NCI-H2171 (cell line): Measurements from ENCODE around the gene ACYP2.
"Not testable (repeated sequence)": the region's sequence is repeated elsewhere in the genome, so short reads cannot be mapped to it uniquely, and the experiment has no call there.

Experiments used
- DNase-seq: peaks from one replicate; lab custom pipeline; 2025; lab: John Stamatoyannopoulos, UW

ACYP2 gene

DNA sequence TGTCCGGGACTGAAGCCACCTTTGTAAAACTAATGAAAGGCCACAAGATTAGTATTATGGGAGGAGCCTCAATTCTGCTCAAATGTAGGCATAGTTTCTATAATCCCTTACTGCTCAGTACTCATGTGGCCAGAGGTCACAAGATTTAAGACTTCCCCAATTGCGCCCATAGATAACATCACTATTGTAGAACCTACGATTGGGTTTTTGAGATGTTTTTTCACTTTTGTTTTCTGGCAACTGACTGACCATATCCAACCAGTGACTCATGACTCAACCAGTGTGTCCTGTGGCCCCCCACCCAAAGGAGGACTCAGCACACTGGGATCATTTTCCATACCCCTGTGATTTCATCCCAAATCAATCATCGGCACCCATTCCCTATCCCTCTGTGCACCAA, 155.8 kb downstream of the ACYP2 start:
- no peak for DNase-seq

DNA sequence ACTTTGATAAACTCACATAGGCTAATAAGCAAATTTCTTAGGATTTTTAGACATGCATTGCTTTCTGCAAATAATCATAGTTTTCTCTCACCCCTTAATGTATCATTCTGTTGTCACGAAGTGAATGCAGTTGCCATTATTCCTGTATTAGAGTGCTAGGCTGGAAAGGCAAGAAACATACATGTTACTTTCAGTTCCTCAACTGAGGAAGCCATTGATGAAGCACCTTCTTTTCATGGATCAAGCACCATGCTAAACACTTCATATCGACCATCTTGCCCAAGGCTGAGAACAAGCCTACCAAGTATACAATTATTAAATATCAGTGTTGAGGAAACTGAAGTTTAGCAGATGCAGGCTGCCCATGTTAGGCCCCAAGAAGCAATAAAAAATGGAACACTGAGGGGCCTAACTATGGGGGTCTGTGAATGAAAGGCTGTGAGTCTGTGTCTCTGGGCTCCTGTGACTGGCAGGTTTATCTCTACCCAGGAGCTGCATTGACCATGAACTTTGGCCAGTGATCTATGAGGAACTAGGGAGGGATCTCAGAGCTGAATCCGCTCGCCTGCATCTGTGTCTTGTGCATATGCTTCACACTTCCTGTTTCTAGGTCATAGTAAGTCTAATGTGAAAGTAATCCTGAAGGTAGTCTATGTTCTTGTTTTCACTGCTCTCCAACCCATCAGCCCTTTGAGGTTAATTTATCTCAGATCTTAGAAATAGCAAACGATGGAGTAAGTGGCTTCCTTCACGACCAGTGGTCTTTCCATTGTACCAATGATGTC, 156.6 kb downstream of the ACYP2 start:
- DNase-seq, result no peak

DNA sequence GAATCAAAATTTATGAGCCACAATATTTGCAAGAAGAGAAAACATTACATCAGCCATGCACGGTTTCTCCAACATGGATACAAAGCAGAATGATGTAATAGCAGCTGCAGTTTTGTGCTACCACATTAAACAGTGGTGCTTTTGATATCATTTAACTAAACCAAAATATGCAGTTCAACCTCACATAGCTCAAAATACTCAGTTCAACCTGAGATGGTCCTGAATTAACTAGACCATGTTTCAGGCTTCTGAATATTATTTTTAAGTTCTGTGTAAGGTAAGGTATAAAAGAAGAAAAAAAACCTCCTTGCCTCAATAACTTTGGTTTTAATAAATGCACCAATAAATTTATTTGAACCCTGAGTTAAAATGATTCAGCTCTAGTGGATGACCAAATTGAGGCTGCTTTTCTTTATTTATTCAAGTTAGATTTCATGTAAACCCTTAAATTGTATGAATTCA, 159.4 kb downstream of the ACYP2 start:
- no peak for DNase-seq

DNA sequence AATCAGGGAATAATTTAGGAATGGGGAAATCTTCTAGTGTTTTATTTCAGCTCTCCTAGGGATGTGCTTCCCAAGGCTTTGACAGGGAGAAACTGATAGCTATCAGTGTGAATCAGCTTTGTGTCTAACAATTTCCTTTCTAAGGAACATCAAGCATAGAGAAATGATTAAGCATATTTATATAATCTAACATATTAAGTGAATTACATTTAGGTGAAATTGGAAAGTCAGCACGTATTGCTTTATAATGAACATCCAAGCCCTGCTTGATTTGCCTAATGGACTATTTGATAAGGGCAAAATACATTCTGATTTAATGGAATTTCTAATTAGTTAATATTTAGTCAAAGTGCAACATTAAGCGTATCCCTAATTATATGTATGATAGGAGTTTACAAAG, 160.1 kb downstream of the ACYP2 start:
- DNase-seq, result no peak

DNA sequence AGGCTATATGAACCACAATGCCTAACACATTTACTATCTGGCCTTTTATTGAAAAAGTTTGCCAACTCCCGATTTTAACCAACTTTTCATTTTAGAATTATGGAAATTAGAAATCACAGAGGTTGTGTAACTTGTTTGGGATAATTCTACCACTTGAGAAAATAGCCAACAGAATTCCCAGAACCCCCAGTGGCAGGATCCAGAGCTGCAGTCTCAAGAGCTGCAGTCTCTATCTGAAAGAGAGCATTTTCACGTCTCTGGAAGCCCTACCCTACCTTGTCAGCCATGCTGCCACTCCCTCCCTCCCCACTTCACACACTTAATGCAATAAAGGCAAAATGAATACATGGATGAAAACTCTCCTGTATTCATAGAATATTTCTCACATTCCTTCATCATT, 164.0 kb downstream of the ACYP2 start:
- no peak for DNase-seq

DNA sequence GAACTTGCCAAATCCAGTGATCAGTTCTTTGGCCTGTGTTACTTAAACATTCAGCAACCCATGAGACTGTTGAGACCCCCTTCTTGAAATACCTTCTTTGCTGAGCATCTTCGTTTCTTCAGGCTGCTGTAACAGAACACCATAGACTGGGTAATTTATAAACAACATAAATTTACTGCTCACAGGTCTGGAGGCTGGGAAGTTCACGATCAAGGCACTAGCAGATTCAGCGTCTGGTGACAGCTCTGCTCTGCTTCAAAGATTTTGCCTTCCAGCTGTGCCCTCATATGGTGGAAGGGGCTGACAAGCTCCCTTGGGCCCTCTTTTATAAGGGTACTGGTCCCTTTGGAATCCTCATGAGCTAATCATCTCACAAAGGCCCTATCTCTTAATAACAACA, 169.4 kb downstream of the ACYP2 start:
- DNase-seq, result no peak

DNA sequence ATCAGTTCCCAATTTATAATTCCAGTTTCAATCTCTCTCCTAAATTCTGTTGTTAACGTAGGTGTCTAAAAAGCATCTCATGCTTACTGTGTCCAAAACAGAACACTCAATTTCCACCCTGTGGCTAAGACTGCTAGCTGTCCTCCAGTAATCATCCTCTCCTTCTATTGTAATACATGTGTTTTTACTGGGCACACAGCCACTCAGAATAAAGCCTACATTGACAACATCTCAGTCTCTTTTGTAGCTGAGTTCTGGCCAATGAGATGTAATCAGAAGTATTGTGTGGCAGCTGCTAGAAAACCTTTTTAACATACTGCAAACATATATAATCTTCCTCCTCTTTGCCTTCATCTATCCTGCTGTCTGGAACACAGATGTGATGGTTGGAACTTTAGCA, 170.0 kb downstream of the ACYP2 start:
- no peak for DNase-seq

DNA sequence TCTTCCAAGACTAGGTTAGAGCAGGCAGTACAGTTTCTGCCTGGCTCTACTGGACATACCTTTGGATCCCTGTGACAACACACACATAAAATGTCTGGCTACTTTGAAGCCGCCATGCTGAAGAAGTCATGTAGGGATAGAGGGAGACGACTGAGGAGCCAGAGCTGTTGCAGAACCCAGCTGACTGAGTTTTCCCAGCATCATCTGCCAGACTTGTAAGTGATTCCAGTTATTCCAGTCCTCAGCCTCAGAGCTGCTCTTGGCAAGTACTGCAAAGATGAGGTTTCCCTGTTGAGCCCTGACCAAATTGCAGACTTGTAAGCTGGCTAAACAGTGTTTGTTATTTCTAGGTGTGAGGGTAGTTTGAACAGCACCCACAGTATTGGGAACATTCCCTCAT, 172.1 kb downstream of the ACYP2 start:
- no peak for DNase-seq

DNA sequence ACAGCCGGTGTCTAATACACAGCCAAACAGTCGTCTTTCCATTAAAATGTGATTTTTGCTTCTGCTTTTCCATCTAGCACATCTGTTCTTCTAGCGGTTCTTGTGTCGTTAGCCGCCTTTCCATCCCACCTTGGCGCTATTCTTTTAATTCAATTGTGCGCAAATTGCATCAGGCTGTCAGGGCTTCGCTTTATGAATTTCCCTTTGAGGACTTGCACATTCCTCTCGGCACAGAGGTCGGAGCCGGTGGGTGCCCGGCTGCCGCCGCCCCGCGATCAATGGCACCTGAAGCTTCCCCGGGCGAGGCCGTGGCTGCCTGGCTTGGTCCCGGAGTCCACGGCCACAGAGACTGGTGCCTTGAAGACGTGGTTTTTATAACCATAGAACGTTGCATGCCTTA, 174.5 kb downstream of the ACYP2 start:
- no peak for DNase-seq

DNA sequence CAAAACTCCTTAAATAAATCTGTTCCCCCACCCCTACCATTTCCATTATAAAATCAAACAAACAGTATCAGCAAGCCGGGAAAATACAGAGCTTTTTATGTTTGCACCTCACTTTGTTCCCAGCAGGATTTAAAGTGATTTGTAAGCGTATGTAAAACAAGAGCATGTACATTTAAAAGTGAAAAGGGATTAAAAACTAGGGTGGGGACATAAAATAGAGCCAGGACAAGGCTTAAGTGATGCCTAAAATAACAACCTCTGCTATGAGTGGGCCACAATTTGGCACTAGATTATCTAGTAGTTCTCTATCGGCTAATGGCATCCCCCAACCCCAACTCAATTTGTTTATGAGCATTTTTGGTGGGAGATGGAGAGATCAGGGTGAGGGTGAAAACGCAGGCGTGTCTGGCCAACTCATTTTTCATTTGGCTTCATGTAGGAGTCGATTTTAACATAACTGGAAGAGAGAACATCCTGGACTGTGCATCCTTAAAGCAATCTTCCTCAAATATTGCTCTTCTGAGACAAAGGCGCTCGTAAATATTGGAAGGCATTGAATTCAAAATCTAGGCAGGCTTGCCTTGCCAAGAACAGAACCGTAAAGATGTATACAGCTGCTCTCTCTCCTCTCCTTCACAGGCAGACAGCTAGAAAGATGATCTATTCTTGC, 175.1 kb downstream of the ACYP2 start:
- no peak for DNase-seq

DNA sequence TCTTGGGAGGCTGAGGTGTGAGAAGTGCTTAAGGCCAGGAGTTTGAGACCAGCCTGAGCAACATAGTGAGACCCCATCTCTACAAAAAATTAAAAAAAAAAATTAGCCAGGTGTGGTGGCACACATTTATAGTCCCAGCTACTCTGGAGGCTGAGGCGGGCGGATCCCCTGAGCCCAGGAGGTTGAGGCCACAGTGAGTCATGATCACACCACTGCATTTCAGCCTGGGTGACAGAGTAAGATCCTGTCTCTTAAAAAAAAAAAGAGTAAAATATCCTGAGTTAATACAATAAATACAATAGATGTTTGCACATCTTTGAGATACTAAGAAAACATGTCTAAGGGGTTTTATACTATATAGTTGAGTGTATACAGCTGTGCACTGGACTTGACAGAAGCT, 179.2 kb downstream of the ACYP2 start:
- not testable (repeated sequence) for DNase-seq

DNA sequence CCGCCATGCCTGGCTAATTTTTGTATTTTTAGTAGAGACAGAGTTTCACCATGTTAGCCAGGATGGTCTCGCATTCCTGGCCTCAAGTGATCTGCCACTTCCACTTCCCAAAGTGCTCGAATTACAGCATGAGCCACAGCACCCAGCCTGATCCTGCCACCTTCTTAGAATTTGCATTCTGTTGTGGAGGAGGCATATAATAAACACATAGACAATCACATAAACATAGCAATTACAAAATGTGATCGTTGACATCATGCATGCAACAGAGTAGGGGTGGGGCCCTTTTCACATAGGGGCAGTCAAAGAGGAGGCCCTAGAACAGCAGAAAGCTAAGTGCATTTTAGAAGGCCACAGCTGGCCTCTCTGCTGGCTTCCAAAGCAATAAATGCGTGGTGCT, 180.5 kb downstream of the ACYP2 start:
- peak; percentile 53 for DNase-seq

DNA sequence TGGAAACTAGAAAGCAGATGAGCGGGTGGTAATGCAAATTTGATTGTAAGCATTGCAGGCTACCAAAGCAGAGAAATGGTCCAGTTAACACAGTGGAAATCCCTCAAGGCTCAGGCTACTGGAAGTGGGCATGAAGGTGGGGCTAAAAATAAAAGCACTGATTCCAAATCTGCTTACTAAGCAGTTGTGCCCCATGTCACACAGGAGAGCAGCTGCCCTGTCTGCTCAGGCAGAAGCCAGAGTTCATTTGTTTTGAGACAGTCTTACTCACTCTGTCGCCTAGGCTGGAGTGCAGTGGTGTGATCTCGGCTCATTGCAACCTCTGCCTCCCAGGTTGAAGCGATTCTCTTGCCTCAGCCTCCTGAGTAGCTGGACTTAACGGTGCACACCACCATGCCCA, 183.1 kb downstream of the ACYP2 start:
- no peak for DNase-seq

DNA sequence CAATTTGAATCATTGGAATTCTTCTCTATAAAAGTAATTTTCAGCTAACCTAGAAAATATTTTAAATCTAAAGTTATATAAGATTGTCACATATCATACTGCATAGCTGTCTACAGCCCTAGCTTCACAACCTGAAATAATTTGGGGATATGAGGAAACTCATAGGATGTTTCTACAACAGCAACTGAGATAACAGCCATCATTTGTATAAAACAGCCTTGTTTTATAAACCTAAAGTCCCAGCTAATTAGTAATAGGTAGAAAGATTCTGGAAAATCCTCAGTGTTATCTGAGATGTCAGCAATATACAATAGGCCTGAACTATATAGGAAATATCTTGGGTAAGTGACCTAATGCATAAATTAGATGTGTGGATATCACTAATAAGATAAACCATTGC, 188.2 kb downstream of the ACYP2 start:
- no peak for DNase-seq

DNA sequence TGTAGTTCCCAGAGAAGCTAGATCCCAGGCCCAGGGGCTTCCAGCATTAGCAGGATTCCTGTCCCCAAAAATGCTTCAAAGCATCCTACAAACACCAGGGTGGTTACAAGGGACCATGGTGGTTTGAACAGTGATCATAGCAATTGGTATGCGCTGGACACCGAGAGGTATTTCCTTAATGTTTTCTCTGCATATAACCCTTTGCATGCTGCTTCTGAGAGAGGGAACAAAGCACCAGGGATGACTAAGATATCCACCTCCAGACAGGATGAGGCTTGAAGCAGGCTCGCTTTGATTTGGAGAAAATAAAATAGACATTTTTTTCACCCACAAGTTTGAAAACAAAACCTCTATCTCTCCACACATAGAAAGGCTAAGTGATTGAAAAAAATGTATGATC, 191.1 kb downstream of the ACYP2 start:
- DNase-seq, result no peak

DNA sequence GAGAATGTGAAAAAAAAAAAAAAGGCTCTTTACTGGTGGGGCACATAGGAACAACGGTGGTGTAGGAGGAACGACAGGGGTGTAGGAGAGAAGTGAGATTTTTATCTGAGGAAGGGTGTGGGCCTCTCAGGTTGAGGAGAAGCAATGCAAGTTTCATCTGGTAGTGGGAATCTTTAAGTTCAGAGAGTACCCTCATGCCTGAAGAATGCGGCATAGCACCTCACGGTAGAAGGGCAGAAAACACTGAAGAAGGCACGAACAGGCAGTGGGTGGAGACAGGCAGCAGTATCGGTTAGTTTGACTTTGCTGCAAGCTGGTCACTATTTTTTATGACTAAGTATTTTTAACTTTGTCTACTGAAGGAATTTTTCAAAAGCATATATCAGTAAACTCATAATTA, 192.8 kb downstream of the ACYP2 start:
- DNase-seq, result no peak

DNA sequence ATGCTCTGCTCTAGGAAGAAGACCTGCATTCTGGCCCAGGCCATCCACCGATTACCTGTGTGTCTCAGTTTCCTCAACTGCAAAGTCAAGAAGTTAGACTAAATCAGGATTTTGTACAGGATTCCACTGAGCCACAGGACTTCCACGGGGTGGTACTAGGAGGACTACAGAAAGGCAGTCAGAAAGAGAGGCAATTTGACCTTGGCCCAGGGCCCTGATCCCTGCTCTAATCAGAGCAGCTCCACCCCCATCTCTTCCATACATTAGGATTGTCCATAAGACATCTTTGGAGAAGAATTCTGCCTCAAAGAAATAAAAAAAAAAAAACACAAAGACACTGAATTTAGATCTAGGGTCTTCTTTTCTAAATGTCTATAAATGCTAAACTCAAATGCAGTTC, 193.4 kb downstream of the ACYP2 start:
- no peak for DNase-seq

DNA sequence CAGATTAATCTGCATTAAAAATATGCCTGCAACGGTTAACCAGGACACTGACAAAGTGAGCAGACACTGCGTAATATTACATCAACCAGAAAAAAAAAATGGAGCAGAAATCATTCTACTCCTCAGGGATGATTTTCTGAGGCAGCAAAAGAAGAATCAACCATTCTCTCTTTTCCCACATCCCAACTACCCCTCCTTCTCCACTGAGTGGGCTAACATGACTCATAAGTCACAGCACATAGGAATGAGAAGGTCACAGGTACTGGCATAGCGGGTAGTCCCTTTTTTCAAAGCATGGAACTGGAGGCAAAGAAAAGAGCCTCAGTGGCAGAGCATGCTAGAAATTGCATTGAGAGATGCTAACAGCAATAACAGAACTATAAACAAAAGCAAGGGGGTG, 194.9 kb downstream of the ACYP2 start:
- no peak for DNase-seq

DNA sequence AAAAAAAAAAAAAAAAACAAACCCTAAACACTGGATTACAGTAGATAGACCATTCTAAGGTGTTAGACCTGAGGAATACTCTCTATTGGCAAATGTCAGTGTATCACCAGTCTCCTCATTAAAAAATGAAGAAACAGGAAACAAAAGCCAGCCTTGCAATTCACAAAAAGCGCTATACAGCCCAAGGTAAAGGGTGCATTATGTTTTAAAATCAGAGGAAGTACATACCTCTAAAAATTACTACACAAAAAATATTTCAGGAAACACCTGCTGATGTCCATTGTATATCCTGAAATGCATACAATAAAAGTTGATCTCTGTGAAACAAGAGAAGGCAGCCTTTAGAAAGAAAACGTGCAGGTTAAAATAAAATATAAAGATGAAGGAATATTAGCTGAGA, 195.5 kb downstream of the ACYP2 start:
- DNase-seq, result no peak

DNA sequence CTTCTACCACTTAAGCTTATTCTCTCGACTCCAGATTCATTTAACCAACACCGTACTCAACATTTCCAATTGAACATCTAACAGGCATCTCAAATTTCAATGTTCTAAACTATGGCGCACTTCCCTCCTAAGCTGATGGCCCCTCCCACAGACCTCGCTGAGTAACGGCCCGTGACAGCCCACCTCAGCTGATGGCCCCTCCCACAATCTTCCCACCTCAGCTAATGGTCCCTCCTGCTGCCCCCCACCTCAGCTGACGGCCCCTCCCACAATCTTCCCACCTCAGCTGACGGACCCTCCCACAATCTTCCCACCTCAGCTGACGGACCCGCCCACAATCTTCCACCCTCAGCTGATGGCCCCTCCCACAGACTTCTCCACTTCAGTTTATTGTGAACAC, 197.7 kb downstream of the ACYP2 start:
- no peak for DNase-seq

DNA sequence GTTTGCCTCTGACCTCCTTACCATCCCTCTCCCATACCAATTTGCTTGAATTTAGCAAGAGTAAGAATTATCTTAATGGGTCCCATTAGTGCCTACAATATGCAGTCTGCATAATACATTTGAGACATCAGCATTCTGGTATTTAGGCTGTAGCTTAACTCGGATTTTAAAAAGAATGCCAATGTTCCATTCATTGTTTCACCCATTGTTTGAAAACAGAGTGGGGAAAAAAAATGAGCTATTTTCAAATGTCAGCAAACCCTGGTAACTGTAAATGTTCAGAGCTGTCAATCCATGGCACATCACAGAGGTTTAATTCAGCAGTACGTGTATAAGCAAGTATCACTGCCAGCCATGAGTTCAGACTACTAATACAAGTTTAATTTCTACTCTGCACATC, 202.6 kb downstream of the ACYP2 start:
- no peak for DNase-seq

DNA sequence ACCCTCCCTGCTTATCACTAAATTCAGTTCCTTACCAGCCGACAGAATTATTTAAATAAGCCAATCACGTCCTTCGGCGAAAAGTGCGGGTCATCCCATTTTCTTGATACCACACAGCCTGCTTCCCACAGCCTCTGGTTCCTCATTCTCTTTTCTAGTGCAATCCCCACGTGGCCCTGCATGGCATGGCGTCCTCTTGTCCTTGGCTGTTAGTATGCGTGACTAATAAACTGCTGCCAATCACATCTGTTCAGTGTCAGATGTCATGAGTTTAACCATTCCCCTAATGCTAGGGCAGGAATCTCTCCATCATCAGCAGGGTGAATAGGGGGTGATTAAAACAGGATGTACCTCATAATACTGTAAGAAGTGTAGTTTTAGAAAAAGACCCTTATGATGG, 203.4 kb downstream of the ACYP2 start:
- DNase-seq, result peak; percentile 45

DNA sequence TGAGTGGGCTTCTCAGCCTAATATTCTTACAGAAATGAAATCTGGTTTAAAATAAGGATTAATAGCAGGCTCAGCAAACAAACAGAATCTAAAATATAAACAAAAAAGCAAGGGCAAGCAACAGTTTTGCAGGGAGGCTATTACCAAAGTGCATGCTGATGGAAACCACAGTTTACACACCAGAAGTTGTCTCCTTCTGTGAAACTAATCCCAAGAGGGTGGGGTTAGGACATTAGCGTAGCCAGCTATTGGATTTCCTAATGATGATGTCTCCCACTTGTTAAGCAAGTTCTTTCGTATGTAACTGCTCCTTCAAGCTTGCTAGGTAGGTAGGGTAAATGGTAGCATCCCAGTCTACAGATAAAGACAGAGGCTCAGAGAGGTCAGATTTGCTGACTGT, 205.6 kb downstream of the ACYP2 start:
- DNase-seq, result no peak

DNA sequence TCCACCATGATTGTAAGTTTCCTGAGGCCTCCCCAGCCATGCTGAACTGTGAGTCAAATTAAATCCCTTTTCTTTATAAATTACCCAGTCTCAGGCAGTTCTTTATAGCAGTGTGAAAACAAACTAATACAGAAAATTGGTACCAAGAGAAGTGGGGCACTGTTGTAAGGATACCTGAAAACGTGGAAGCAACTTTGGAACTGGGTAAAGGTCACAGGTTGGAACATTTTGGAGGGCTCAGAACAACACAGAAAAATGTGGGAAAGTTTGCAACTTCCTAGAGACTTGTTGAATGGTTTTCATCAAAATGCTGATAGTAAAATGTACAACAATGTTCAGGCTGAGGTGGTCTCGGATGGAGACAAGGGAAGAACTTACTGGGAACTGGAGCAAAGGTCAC, 209.1 kb downstream of the ACYP2 start:
- DNase-seq, result not testable (repeated sequence)
